PC-9 (cell line): ENCODE measurements around the gene GCC2. TPM values are rescaled to one million over a fixed set of nuclear protein-coding genes. Genes with fewer than 3 reads are reported as not detected.

ENCODE experiments used
- BruUV-seq: library from RNA; stranded (reverse); fragments of 400-500 nt; replicated peaks from 2 replicates; lab custom pipeline; 2021; lab: Mats Ljungman, UMichigan
- CTCF ChIA-PET: fragments of 300-600 bp; sonication (Branson Sonifier 250); formaldehyde crosslinking; loops from one replicate; lab custom pipeline; 2022; ENCODE audit warnings: antibody characterized with exemption; lab: Charles Lee
- POLR2A ChIA-PET: fragments of 300-600 bp; sonication (Branson Sonifier 250); formaldehyde crosslinking; loops from one replicate; lab custom pipeline; 2022; ENCODE audit warnings: antibody characterized with exemption; ENCODE audit not compliant: unreplicated experiment; lab: Charles Lee
- DNase-seq, 2 experiments: peaks; one replicate each; pipeline versions ENCODE4 v3.0.0 to v3.0.0-alpha.2; 2015 to 2022; ENCODE audit warnings: mixed read lengths in 1 of 2
- H2AFZ ChIP-seq: fragments of 200-600 bp; sonication (generic); 2 replicates; pipeline ENCODE4 v1.8.1; 2017; ENCODE audit warnings: antibody characterized with exemption
- H3F3A ChIP-seq: fragments of 200-600 bp; sonication (generic); 2 replicates; pipeline ENCODE4 v1.8.1; 2017; ENCODE audit warnings: antibody characterized with exemption, mild to moderate bottlenecking, low read depth; ENCODE audit not compliant: insufficient read depth
- H3K27ac ChIP-seq: fragments of 200-600 bp; sonication (generic); 2 replicates; pipeline ENCODE4 v1.6.1; 2016; ENCODE audit warnings: mixed run types
- H3K27me3 ChIP-seq: fragments of 200-600 bp; sonication (generic); 2 replicates; pipeline ENCODE4 v1.6.1; 2016; ENCODE audit warnings: low read depth, mixed run types; ENCODE audit not compliant: insufficient read depth
- H3K36me3 ChIP-seq: fragments of 200-600 bp; sonication (generic); 2 replicates; pipeline ENCODE4 v1.6.1; 2016; ENCODE audit warnings: low read depth, mixed run types
- H3K4me1 ChIP-seq: fragments of 200-600 bp; sonication (generic); replicated peaks from 2 replicates; pipeline ENCODE4 v1.6.1; 2016; ENCODE audit warnings: mixed run types; ENCODE audit not compliant: insufficient read depth
- H3K4me2 ChIP-seq: fragments of 200-600 bp; sonication (generic); 2 replicates; pipeline ENCODE4 v1.6.1; 2017; ENCODE audit warnings: mixed run types
- H3K4me3 ChIP-seq: fragments of 200-600 bp; sonication (generic); 2 replicates; pipeline ENCODE4 v1.6.1; 2016; ENCODE audit warnings: mixed run types
- H3K79me2 ChIP-seq: fragments of 200-600 bp; sonication (generic); 2 replicates; pipeline ENCODE4 v1.6.1; 2017; ENCODE audit warnings: low read depth, mixed run types
- H3K9me2 ChIP-seq: fragments of 200-600 bp; sonication (generic); 2 replicates; pipeline ENCODE4 v1.8.1; 2017; ENCODE audit warnings: mild to moderate bottlenecking; ENCODE audit not compliant: insufficient read depth
- H3K9me3 ChIP-seq: fragments of 200-600 bp; sonication (generic); 2 replicates; pipeline ENCODE4 v1.8.1; 2016; ENCODE audit warnings: low read depth; ENCODE audit not compliant: insufficient read depth
- H4K20me1 ChIP-seq: fragments of 200-600 bp; sonication (generic); 2 replicates; pipeline ENCODE4 v1.8.1; 2017; ENCODE audit not compliant: insufficient read depth
- CTCF ChIP-seq: fragments of 200-600 bp; sonication (generic); conservative IDR thresholded peaks from 2 replicates; pipeline ENCODE4 v1.6.1; 2017; ENCODE audit warnings: mixed run types, antibody characterized with exemption, mild to moderate bottlenecking, moderate library complexity
- EZH2 ChIP-seq: fragments of 200-600 bp; sonication (generic); IDR thresholded peaks from 2 replicates; pipeline ENCODE4 v1.8.0; 2017; ENCODE audit warnings: antibody characterized with exemption, low read depth
- intact Hi-C: fragments of 100-400 bp; cut with micrococcal nuclease; formaldehyde crosslinking; loops from one replicate; pipeline ENCODE4 v1.10.0; 2022; ENCODE audit not compliant: unreplicated experiment
- total RNA-seq: library from RNA; stranded (reverse); gene quantifications from 2 replicates; pipeline ENCODE4 v1.2.3, GENCODE V29; 2021

GCC2 gene
- total RNA-seq, 1 experiment from 2014 or later, result 49.1 TPM

- Histone ChIP-seq H3K79me2 (peaks cover 53% of the 10 kb centered on the region), H3F3A (peaks cover 20% of the 10 kb centered on the region; the same call in 1 of the 2 replicates), H3K4me1 (peaks cover 15% of the 10 kb centered on the region), H4K20me1 (peaks cover 3% of the 10 kb centered on the region; the same call in 1 of the 2 replicates), H3K36me3 (no peaks in the 10 kb centered on the region), H3K9me2 (no peaks in the 10 kb centered on the region), H3K27me3 (no peaks in the 10 kb centered on the region), H3K4me2 (peak overlapping the region; percentile 93), H2AFZ (peak overlapping the region; percentile 86), H3K9me3 (no peaks in the 10 kb centered on the region), H3K4me3 (peak overlapping the region; percentile 73), H3K27ac (peak overlapping the region; percentile 34)
- intact Hi-C loops, result no loop called here
- CTCF ChIA-PET, result no interaction called here
- TF ChIP-seq CTCF, result no peak
- no peak for TF ChIP-seq EZH2
- no TSS peak for BruUV-seq
- peak in 1 of 2 experiments; percentile 41 for DNase-seq
- POLR2A ChIA-PET, result interaction anchor here (0.9 kb wide), 1 partner anchor 59 kb away, joined by 7 read pairs; no protein-coding TSS in a partner anchor
These were observed 85.8 kb downstream of the GCC2 start for GRCh38 chr2:108534584-108535356.

GRCh38 chr2:108535357-108535631, 86.3 kb downstream of the GCC2 start:
- H3K79me2 ChIP-seq, result peaks cover 53% of the 10 kb centered on the region
- H3K36me3 ChIP-seq, result no peaks in the 10 kb centered on the region
- ChIA-PET CTCF (no interaction called here), POLR2A (interaction anchor here (0.9 kb wide), 1 partner anchor 59 kb away, joined by 7 read pairs; no protein-coding TSS in a partner anchor)
- peak overlapping the region; percentile 73 for H3K4me3 ChIP-seq
- peaks cover 15% of the 10 kb centered on the region for H3K4me1 ChIP-seq
- BruUV-seq, result TSS peak; percentile 20
- peak overlapping the region; percentile 34 for H3K27ac ChIP-seq
- peak overlapping the region; percentile 86 for H2AFZ ChIP-seq
- DNase-seq, result no peak
- peaks cover 3% of the 10 kb centered on the region; the same call in 1 of the 2 replicates for H4K20me1 ChIP-seq
- H3K27me3 ChIP-seq, result no peaks in the 10 kb centered on the region
- H3K4me2 ChIP-seq, result peak overlapping the region; percentile 93
- peaks cover 20% of the 10 kb centered on the region; the same call in 1 of the 2 replicates for H3F3A ChIP-seq
- TF ChIP-seq EZH2 (no peak), CTCF (no peak)
- H3K9me2 ChIP-seq, result no peaks in the 10 kb centered on the region
- intact Hi-C loops, result no loop called here
- H3K9me3 ChIP-seq, result no peaks in the 10 kb centered on the region

- CTCF ChIA-PET, result no interaction called here
These were observed 87.3 kb downstream of the GCC2 start for GRCh38 chr2:108536133-108536780.

More at GRCh38 chr2:108536133-108536780, 87.3 kb downstream of the GCC2 start:
- H4K20me1 ChIP-seq, result peaks cover 3% of the 10 kb centered on the region; the same call in 1 of the 2 replicates
- DNase-seq, result no peak
- no peaks in the 10 kb centered on the region for H3K36me3 ChIP-seq
- H3K79me2 ChIP-seq, result peaks cover 53% of the 10 kb centered on the region
- H3K27me3 ChIP-seq, result no peaks in the 10 kb centered on the region
- H3K4me3 ChIP-seq, result peak overlapping the region; percentile 26; the same call in 1 of the 2 replicates
- H3K4me1 ChIP-seq, result peaks cover 15% of the 10 kb centered on the region
- POLR2A ChIA-PET, result no interaction called here
- no peaks in the 10 kb centered on the region for H3K9me3 ChIP-seq
- H3K4me2 ChIP-seq, result peak overlapping the region; percentile 93
- H3F3A ChIP-seq, result peaks cover 20% of the 10 kb centered on the region; the same call in 1 of the 2 replicates
- intact Hi-C loops, result no loop called here
- TF ChIP-seq EZH2, result no peak
- no peak for TF ChIP-seq CTCF
- no peak overlapping the region for H2AFZ ChIP-seq
- H3K27ac ChIP-seq, result 0 out of 2 replicates have a peak overlapping the region, but pooled peaks have one; percentile 34
- H3K9me2 ChIP-seq, result no peaks in the 10 kb centered on the region
- no TSS peak for BruUV-seq
